ENCODE measurements around the gene ETV7. TPM values are rescaled to one million over a fixed set of nuclear protein-coding genes. Genes with fewer than 3 reads are reported as not detected.

The ETV7 gene
- total RNA-seq (0.04 TPM), polyA plus RNA-seq (ENCODE audit: insufficient read depth in 1 of 8, insufficient read length in 8 of 8, low replicate concordance in 1 of 8) (under 1 TPM in 6 of 8 donors, not detected in 2; 0.11 to 0.48 (median 0.17) TPM)
- long read RNA-seq, donor 1 = 0 reads
- long read RNA-seq, donor 2 = 0 reads
- long read RNA-seq, donor 3 = 0 reads
- long read RNA-seq, donor 4 = 0 reads
- long read RNA-seq, donor 5 = 0 reads
- long read RNA-seq, donor 6 = 0 reads
- long read RNA-seq, donor 7 = 0 reads
- long read RNA-seq, donor 8 = 0 reads
- long read RNA-seq, donor 9 = 0 reads
- long read RNA-seq, donor 10 = 0 reads
- long read RNA-seq, donor 11 = 0 reads

DNA sequence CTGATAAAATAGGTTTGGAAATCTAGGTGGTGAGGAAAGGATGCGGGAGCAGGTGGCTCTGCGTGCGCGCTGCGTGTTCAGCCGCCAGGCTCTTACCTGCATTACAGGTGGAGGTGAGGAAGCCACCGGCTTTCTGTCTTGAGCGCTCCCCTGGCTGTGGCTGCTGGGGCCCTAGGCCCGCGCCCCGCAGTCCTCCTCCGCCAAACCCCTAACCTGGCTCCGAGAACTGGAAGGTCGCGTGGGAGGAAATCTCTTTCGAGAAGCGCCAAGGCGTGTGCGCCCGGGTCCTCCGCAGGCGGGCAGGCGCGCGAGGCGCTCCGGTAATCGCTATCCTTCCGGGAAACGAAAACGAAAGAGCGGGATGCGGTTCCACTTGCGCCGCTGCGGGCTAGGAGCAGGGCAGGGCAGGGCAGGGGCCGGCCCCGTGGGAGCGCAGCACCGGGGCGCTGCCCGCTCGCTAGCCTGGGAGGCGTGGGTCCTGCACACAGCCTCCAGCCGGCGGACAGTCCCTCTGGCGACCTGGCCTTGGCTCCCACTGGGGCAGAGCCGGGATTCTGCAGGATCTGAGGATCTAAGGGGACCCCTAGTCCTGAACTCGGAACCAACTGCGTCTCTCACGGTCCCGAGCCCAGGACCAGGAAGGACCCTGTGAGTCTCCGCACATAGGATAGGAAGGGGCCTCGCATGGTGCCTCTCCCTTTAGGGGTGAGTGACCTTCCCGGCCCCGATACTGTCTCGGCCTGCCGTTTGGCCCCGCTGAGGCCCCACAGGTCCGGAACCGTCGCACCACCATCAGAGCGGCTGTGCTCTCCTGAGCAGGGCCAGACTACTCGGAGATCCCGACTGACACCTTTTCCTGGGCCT, at the start of gene ETV7:
Gene ETV7 (minus strand): TSS at position 230 of the 864 bp plus-strand sequence. CDS start 128 bp downstream, at position 102.
- H3K27ac ChIP-seq (ENCODE audit: low read length) = no peak within 1 kb of the TSS

GRCh38 chr6:36436466-36436865, 49.0 kb upstream of the ETV7 start:
- Histone ChIP-seq H3K27me3 (ENCODE audit: control insufficient read depth, insufficient read depth, low read length) (no peaks in the 10 kb centered on the region), H3K27ac (ENCODE audit: low read length) (no peak overlapping the region), H3K4me3 (ENCODE audit: low read length) (no peak overlapping the region), H3K36me3 (ENCODE audit: control insufficient read depth, insufficient read depth, low read length) (no peaks in the 10 kb centered on the region), H3K9me3 (replicated peaks; ENCODE audit: control insufficient read depth, low read depth, low read length) (no peaks in the 10 kb centered on the region), H3K4me1 (ENCODE audit: control insufficient read depth, insufficient read depth, low read length) (peaks cover 3% of the 10 kb centered on the region)
- WGBS (ENCODE audit: insufficient coverage) = 67% methylated on average over 1 of the region's 1 CpG
- peak; percentile 49 for DNase-seq

More for the DNA sequence above, at the start of gene ETV7:
- 3% methylated on average over 64 of the region's 65 CpGs for WGBS (ENCODE audit: insufficient coverage)
- Histone ChIP-seq H3K36me3 (ENCODE audit: control insufficient read depth, insufficient read depth, low read length) (no peaks in the 10 kb centered on the region), H3K27me3 (ENCODE audit: control insufficient read depth, insufficient read depth, low read length) (peaks cover 59% of the 10 kb centered on the region), H3K9me3 (replicated peaks; ENCODE audit: control insufficient read depth, low read depth, low read length) (no peaks in the 10 kb centered on the region), H3K4me3 (ENCODE audit: low read length) (peak within 1 kb of the TSS; percentile 54), H3K4me1 (ENCODE audit: control insufficient read depth, insufficient read depth, low read length) (peaks cover 22% of the 10 kb centered on the region)
- peak; percentile 37 for DNase-seq

DNA sequence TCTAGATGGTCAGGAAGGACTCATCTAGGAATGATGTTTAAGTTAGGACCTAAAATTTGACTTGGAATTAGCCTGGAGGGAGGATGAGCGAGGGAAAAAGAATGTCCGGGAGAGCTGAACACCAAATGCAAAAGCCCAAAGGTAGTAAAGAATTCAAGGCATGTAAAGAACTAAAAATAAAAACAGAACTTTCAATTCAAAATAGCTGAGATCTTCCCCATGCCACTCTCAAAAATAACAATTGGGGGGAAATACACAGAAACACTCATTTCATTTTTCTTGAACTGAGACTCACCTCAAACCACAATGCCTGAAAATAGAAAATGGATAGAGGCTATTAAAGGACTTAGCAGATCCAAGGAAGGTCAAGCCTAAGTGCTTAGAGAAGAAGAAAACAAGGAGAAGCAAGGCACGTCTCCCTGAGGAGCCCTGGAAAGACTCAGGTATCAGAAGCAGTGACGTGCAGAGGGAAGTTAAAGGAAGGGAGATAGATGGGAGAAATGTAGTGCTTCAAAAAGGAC, 44.7 kb upstream of the ETV7 start:
- Histone ChIP-seq H3K27ac (ENCODE audit: low read length) (no peak overlapping the region), H3K9me3 (replicated peaks; ENCODE audit: control insufficient read depth, low read depth, low read length) (no peaks in the 10 kb centered on the region), H3K36me3 (ENCODE audit: control insufficient read depth, insufficient read depth, low read length) (no peaks in the 10 kb centered on the region), H3K4me1 (ENCODE audit: control insufficient read depth, insufficient read depth, low read length) (no peaks in the 10 kb centered on the region), H3K4me3 (ENCODE audit: low read length) (no peak overlapping the region), H3K27me3 (ENCODE audit: control insufficient read depth, insufficient read depth, low read length) (no peaks in the 10 kb centered on the region)
- DNase-seq = no peak
- WGBS (ENCODE audit: insufficient coverage) = 33% methylated on average over 1 of the region's 4 CpGs

- Histone ChIP-seq H3K27me3 (ENCODE audit: control insufficient read depth, insufficient read depth, low read length) (no peaks in the 10 kb centered on the region), H3K27ac (ENCODE audit: low read length) (no peak overlapping the region), H3K9me3 (replicated peaks; ENCODE audit: control insufficient read depth, low read depth, low read length) (no peaks in the 10 kb centered on the region), H3K36me3 (ENCODE audit: control insufficient read depth, insufficient read depth, low read length) (no peaks in the 10 kb centered on the region), H3K4me3 (ENCODE audit: low read length) (no peak overlapping the region), H3K4me1 (ENCODE audit: control insufficient read depth, insufficient read depth, low read length) (no peaks in the 10 kb centered on the region)
- WGBS (ENCODE audit: insufficient coverage) = 90% methylated on average over 4 of the region's 4 CpGs
- DNase-seq = no peak
Measured at GRCh38 chr6:36431197-36431596, 43.7 kb upstream of the ETV7 start.

- WGBS (ENCODE audit: insufficient coverage) = no CpG with 5 or more reads among the region's 2 CpGs
- Histone ChIP-seq H3K27ac (ENCODE audit: low read length) (no peak overlapping the region), H3K4me1 (ENCODE audit: control insufficient read depth, insufficient read depth, low read length) (no peaks in the 10 kb centered on the region), H3K4me3 (ENCODE audit: low read length) (no peak overlapping the region), H3K27me3 (ENCODE audit: control insufficient read depth, insufficient read depth, low read length) (no peaks in the 10 kb centered on the region), H3K36me3 (ENCODE audit: control insufficient read depth, insufficient read depth, low read length) (no peaks in the 10 kb centered on the region), H3K9me3 (replicated peaks; ENCODE audit: control insufficient read depth, low read depth, low read length) (no peaks in the 10 kb centered on the region)
- DNase-seq = no peak
Measured at GRCh38 chr6:36430351-36430750, 42.9 kb upstream of the ETV7 start.

GRCh38 chr6:36428911-36429310, 41.4 kb upstream of the ETV7 start:
- H3K27ac ChIP-seq (ENCODE audit: low read length) = no peak overlapping the region
- no CpG with 5 or more reads among the region's 4 CpGs for WGBS (ENCODE audit: insufficient coverage)
- no peaks in the 10 kb centered on the region for H3K27me3 ChIP-seq (ENCODE audit: control insufficient read depth, insufficient read depth, low read length)
- H3K9me3 ChIP-seq (replicated peaks; ENCODE audit: control insufficient read depth, low read depth, low read length) = no peaks in the 10 kb centered on the region
- H3K4me3 ChIP-seq (ENCODE audit: low read length) = no peak overlapping the region
- H3K36me3 ChIP-seq (ENCODE audit: control insufficient read depth, insufficient read depth, low read length) = no peaks in the 10 kb centered on the region
- H3K4me1 ChIP-seq (ENCODE audit: control insufficient read depth, insufficient read depth, low read length) = peaks cover under 1% of the 10 kb centered on the region
- DNase-seq = no peak

DNA sequence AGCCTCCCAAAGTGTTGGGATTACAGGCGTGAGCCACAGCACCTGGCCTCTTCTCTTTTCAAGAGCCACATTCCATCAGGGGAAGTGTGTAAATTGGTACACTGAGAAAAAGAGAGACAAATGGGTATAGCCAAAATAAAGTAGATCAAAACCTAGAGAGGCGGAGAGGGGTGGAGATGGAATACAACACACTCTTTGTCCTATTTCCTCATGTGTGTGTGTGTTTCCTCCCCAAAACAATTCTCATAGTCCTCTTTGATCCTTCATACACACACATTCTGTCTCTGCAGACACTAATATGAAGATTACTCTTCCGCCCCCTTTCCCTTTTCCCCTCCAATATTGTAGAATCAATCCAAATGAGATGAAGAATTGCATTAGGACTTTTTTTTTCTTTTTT, 39.2 kb upstream of the ETV7 start:
- H3K27me3 ChIP-seq (ENCODE audit: control insufficient read depth, insufficient read depth, low read length) = no peaks in the 10 kb centered on the region
- no peaks in the 10 kb centered on the region for H3K9me3 ChIP-seq (replicated peaks; ENCODE audit: control insufficient read depth, low read depth, low read length)
- H3K36me3 ChIP-seq (ENCODE audit: control insufficient read depth, insufficient read depth, low read length) = no peaks in the 10 kb centered on the region
- peaks cover 10% of the 10 kb centered on the region for H3K4me1 ChIP-seq (ENCODE audit: control insufficient read depth, insufficient read depth, low read length)
- no peak for DNase-seq
- no CpG with 5 or more reads among the region's 3 CpGs for WGBS (ENCODE audit: insufficient coverage)
- H3K27ac ChIP-seq (ENCODE audit: low read length) = no peak overlapping the region
- H3K4me3 ChIP-seq (ENCODE audit: low read length) = no peak overlapping the region

GRCh38 chr6:36423101-36423824, 35.8 kb upstream of the ETV7 start:
- peak; percentile 99 for DNase-seq
- Histone ChIP-seq H3K27me3 (ENCODE audit: control insufficient read depth, insufficient read depth, low read length) (no peaks in the 10 kb centered on the region), H3K4me3 (ENCODE audit: low read length) (peak overlapping the region; percentile 81), H3K36me3 (ENCODE audit: control insufficient read depth, insufficient read depth, low read length) (no peaks in the 10 kb centered on the region), H3K9me3 (replicated peaks; ENCODE audit: control insufficient read depth, low read depth, low read length) (no peaks in the 10 kb centered on the region), H3K27ac (ENCODE audit: low read length) (peak overlapping the region; percentile 89), H3K4me1 (ENCODE audit: control insufficient read depth, insufficient read depth, low read length) (peaks cover 10% of the 10 kb centered on the region)
- WGBS (ENCODE audit: insufficient coverage) = under 1% methylated on average over 29 of the region's 51 CpGs

DNA sequence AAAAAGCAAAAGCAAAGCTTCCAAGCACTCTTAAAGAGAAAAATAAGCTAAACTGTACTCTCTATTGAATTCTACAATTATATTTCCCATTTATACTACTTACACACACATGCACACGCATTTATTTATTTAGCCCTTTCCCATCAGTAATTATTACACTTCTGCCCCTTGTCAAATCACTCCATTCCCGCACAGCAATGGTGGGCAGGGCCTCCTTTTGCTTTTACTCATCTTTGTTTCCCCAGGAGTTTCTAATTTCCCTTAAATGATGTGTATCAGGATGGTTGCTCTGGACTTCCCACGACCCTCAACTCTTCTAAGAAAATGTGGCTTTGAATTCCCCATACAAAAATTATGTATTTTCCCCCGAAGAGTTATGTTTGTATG, 35.2 kb upstream of the ETV7 start:
- H3K4me3 ChIP-seq (ENCODE audit: low read length) = peak overlapping the region; percentile 81
- 63% methylated on average over 1 of the region's 4 CpGs for WGBS (ENCODE audit: insufficient coverage)
- no peaks in the 10 kb centered on the region for H3K36me3 ChIP-seq (ENCODE audit: control insufficient read depth, insufficient read depth, low read length)
- no peaks in the 10 kb centered on the region for H3K9me3 ChIP-seq (replicated peaks; ENCODE audit: control insufficient read depth, low read depth, low read length)
- peaks cover 10% of the 10 kb centered on the region for H3K4me1 ChIP-seq (ENCODE audit: control insufficient read depth, insufficient read depth, low read length)
- peak overlapping the region; percentile 84 for H3K27ac ChIP-seq (ENCODE audit: low read length)
- DNase-seq = no peak
- H3K27me3 ChIP-seq (ENCODE audit: control insufficient read depth, insufficient read depth, low read length) = no peaks in the 10 kb centered on the region

DNA sequence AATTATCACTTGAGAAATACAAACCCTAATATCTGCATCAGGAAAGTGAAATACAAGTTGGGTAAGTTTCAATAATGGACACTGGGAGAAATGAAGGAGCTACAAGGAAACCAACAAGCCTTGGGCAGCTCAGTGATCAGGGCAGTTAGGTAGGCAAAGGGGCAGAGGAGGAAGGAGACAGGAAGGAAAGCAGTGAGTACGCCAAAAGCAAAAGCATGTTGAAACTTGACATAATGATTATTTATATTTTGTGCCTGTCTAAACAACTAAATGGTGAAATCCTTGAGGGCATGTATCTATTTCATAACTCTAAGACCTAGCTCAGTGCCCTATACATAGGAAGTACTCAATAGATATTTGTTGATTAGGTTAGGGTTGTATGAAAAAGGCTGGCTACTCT, 31.8 kb upstream of the ETV7 start:
- no CpG with 5 or more reads among the region's 1 CpG for WGBS (ENCODE audit: insufficient coverage)

More for the DNA sequence above, 31.8 kb upstream of the ETV7 start:
- Histone ChIP-seq H3K27me3 (ENCODE audit: control insufficient read depth, insufficient read depth, low read length) (no peaks in the 10 kb centered on the region), H3K27ac (ENCODE audit: low read length) (no peak overlapping the region), H3K4me3 (ENCODE audit: low read length) (no peak overlapping the region), H3K4me1 (ENCODE audit: control insufficient read depth, insufficient read depth, low read length) (peaks cover 10% of the 10 kb centered on the region), H3K36me3 (ENCODE audit: control insufficient read depth, insufficient read depth, low read length) (no peaks in the 10 kb centered on the region), H3K9me3 (replicated peaks; ENCODE audit: control insufficient read depth, low read depth, low read length) (no peaks in the 10 kb centered on the region)
- no peak for DNase-seq
